Fibroblast of villous mesenchyme (primary cell): ENCODE measurements around the gene FYN. TPM values are rescaled to one million over a fixed set of nuclear protein-coding genes. Genes with fewer than 3 reads are reported as not detected.

Source experiments
- DNase-seq: peaks from one replicate; pipeline ENCODE4 v3.0.0-alpha.2; 2010; ENCODE audit warnings: low read depth
- H3K4me3 ChIP-seq: 2 replicates; pipeline ENCODE4 v1.5.1; 2011; ENCODE audit warnings: low read depth, mild to moderate bottlenecking, low read length
- CTCF ChIP-seq: IDR thresholded peaks from 2 replicates; pipeline ENCODE4 v1.5.1; 2012; ENCODE audit warnings: low read depth, mild to moderate bottlenecking, low read length; ENCODE audit not compliant: insufficient read depth
- total RNA-seq: library from RNA; depleted of rRNA; stranded (reverse); fragments of >200 nt; gene quantifications from 2 replicates; pipeline ENCODE4 v1.2.3, GENCODE V29; 2012

Gene FYN
- total RNA-seq, 1 donor = 26.8 TPM

GRCh38 chr6:111738156-111738555 is 135.1 kb downstream of the FYN start:
- no peak for TF ChIP-seq CTCF
- DNase-seq = no peak
- no peak overlapping the region for H3K4me3 ChIP-seq

GRCh38 chr6:111737065-111737521 is 136.2 kb downstream of the FYN start:
- no peak for TF ChIP-seq CTCF
- no peak overlapping the region for H3K4me3 ChIP-seq
- peak; percentile 81 for DNase-seq

GRCh38 chr6:111736005-111736608 is 137.1 kb downstream of the FYN start:
- H3K4me3 ChIP-seq = no peak overlapping the region
- no peak for DNase-seq
- TF ChIP-seq CTCF = no peak

GRCh38 chr6:111734068-111735061 is 138.9 kb downstream of the FYN start:
- no peak for TF ChIP-seq CTCF
- DNase-seq = peak; percentile 36
- H3K4me3 ChIP-seq = no peak overlapping the region

- no peak for DNase-seq
- no peak overlapping the region for H3K4me3 ChIP-seq
- TF ChIP-seq CTCF = no peak
These were observed 140.9 kb downstream of the FYN start for GRCh38 chr6:111732390-111732789.

GRCh38 chr6:111731456-111732195 is 141.6 kb downstream of the FYN start:
- H3K4me3 ChIP-seq = no peak overlapping the region
- no peak for DNase-seq
- no peak for TF ChIP-seq CTCF
